GM12872 (cell line): ENCODE data around the gene KCNJ10.

Experiments
- TF ChIP-seq, protein P1 (sequence below): IDR thresholded peaks from 3 replicates; pipeline ENCODE4 v1.5.1; 2011; ENCODE audit warnings: low read depth, mild to moderate bottlenecking, low read length, moderate library complexity; ENCODE audit not compliant: insufficient read depth

The KCNJ10 gene

GRCh38 chr1:160009801-160010200 lies 60.2 kb downstream of the KCNJ10 start:
- TF ChIP-seq, protein P1, sequence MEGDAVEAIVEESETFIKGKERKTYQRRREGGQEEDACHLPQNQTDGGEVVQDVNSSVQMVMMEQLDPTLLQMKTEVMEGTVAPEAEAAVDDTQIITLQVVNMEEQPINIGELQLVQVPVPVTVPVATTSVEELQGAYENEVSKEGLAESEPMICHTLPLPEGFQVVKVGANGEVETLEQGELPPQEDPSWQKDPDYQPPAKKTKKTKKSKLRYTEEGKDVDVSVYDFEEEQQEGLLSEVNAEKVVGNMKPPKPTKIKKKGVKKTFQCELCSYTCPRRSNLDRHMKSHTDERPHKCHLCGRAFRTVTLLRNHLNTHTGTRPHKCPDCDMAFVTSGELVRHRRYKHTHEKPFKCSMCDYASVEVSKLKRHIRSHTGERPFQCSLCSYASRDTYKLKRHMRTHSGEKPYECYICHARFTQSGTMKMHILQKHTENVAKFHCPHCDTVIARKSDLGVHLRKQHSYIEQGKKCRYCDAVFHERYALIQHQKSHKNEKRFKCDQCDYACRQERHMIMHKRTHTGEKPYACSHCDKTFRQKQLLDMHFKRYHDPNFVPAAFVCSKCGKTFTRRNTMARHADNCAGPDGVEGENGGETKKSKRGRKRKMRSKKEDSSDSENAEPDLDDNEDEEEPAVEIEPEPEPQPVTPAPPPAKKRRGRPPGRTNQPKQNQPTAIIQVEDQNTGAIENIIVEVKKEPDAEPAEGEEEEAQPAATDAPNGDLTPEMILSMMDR, result no peak

GRCh38 chr1:160009081-160009480 lies 60.9 kb downstream of the KCNJ10 start:
- TF ChIP-seq, protein P1, result no peak

- TF ChIP-seq, protein P1, result peak; percentile 44
Measured at GRCh38 chr1:160007577-160008200, 62.3 kb downstream of the KCNJ10 start.

GRCh38 chr1:160006312-160006940 lies 63.5 kb downstream of the KCNJ10 start:
- TF ChIP-seq, protein P1, result peak; percentile 95

GRCh38 chr1:160005070-160005469 lies 64.9 kb downstream of the KCNJ10 start:
- TF ChIP-seq, protein P1, result no peak

DNA sequence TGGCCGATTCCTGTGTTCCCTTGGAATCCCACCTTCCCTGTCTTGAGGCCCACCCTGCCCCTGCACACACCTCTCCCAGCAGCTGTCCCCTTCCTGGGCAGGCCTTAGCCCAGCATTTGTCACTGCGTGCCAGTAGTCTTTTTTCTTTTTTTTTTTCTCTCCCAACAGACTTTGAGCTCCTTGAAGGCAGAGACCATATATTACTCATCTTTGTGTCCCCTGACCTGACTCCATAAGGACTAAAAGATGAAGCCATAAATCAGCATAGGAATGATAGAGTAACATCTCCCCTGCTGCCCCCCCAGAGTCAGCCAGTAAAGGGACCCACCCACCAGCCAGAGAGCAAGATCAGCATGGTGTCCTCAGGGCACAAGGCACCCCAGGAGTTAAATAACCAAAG lies 65.5 kb downstream of the KCNJ10 start:
- TF ChIP-seq, protein P1, result no peak

DNA sequence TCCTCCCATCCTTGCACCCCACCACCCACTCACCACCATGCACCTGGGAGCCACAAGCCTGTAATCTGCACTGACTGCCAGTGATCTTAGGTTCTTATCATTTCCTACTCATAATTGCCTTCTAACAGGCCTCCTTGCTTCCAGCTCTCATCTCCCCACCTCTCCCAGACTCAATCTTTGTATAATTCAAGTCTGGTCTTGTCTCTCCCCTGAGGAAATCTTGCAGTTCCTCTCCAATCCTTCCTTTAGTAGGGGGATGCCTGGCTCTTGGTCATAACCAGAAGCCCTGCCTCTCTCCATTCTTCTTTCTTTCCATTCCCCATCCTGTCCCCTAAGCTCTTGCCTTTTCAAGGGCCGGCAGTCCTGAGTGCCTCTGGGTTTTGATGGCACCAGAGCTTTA lies 66.0 kb downstream of the KCNJ10 start:
- TF ChIP-seq, protein P1, result no peak
